BJ (cell line): ENCODE measurements around the gene TMOD1. TPM values are rescaled to one million over a fixed set of nuclear protein-coding genes. Genes with fewer than 3 reads are reported as not detected.

Source experiments
- CTCF ChIA-PET: fragments of 350-600 bp; formaldehyde crosslinking; extraction: SDS; loops from one replicate; lab custom pipeline; 2021; ENCODE audit warnings: antibody characterized with exemption, inconsistent platforms; lab: Yijun Ruan, JAX
- POLR2A ChIA-PET: fragments of 300-600 bp; sonication (Branson Sonifier 250); formaldehyde crosslinking; extraction: SDS; loops from one replicate; lab custom pipeline; 2021; ENCODE audit warnings: antibody characterized with exemption; lab: Charles Lee
- DNase-seq: peaks from one replicate; pipeline ENCODE4 v3.0.0-alpha.2; 2011; ENCODE audit warnings: low read depth
- H3K27me3 ChIP-seq: 2 replicates; pipeline ENCODE4 v1.6.0; 2011; ENCODE audit warnings: low read length; ENCODE audit not compliant: control insufficient read depth, insufficient read depth
- H3K36me3 ChIP-seq: 2 replicates; pipeline ENCODE4 v1.5.1; 2011; ENCODE audit warnings: low read length; ENCODE audit not compliant: control insufficient read depth, insufficient read depth
- H3K4me3 ChIP-seq: 2 replicates; pipeline ENCODE4 v1.5.1; 2011; ENCODE audit warnings: low read depth, mild to moderate bottlenecking, control low read depth, low read length
- CTCF ChIP-seq: IDR thresholded peaks from 2 replicates; pipeline ENCODE4 v1.5.1; 2011; ENCODE audit warnings: low read depth, mild to moderate bottlenecking, control low read depth, inconsistent platforms, low read length, moderate library complexity; ENCODE audit not compliant: insufficient read depth
- polyA plus RNA-seq: library from polyadenylated mRNA; depleted of rRNA; stranded (reverse); fragments of >200 nt; gene quantifications from 2 replicates; pipeline ENCODE4 v1.2.3, GENCODE V29; 2011

Gene TMOD1
- polyA plus RNA-seq, 1 experiment = 0.06 TPM

- ChIA-PET POLR2A (interaction anchor here (0.6 kb wide), 1 partner anchor 377 kb away, joined by 19 read pairs; no protein-coding TSS in a partner anchor), CTCF (interaction anchor here (0.6 to 18.0 kb wide), 43 partner anchors 9 to 741 kb away, joined by 3 to 292 read pairs (median 4); partner anchors contain the start of genes TDRD7 and TMOD1)
- Histone ChIP-seq H3K27me3 (no peaks in the 10 kb centered on the region), H3K4me3 (no peak overlapping the region), H3K36me3 (peaks cover 6% of the 10 kb centered on the region)
- peak; percentile 20 for DNase-seq
- TF ChIP-seq CTCF = peak; percentile 92
Observed at GRCh38 chr9:97598461-97599288, 97.2 kb downstream of the TMOD1 start.

- ChIA-PET POLR2A (interaction anchor here (0.6 kb wide), 1 partner anchor 378 kb away, joined by 19 read pairs; no protein-coding TSS in a partner anchor), CTCF (interaction anchor here (0.6 to 18.0 kb wide), 35 partner anchors 10 to 742 kb away, joined by 3 to 292 read pairs (median 5); partner anchors contain the start of genes TDRD7 and TMOD1)
- DNase-seq = no peak
- Histone ChIP-seq H3K27me3 (no peaks in the 10 kb centered on the region), H3K4me3 (no peak overlapping the region), H3K36me3 (peaks cover 6% of the 10 kb centered on the region)
- TF ChIP-seq CTCF = no peak
Observed at GRCh38 chr9:97599314-97599846, 97.9 kb downstream of the TMOD1 start.

- no peak for TF ChIP-seq CTCF
- no peaks in the 10 kb centered on the region for H3K27me3 ChIP-seq
- H3K36me3 ChIP-seq = peaks cover 10% of the 10 kb centered on the region
- POLR2A ChIA-PET = no interaction called here
- no peak for DNase-seq
- H3K4me3 ChIP-seq = no peak overlapping the region
- CTCF ChIA-PET = interaction anchor here (1.3 to 18.0 kb wide), 5 partner anchors 11 to 743 kb away, joined by 3 to 292 read pairs (median 24); no protein-coding TSS in a partner anchor
Observed at GRCh38 chr9:97600531-97601227, 99.2 kb downstream of the TMOD1 start.

- TF ChIP-seq CTCF = no peak
- Histone ChIP-seq H3K36me3 (peaks cover 10% of the 10 kb centered on the region), H3K27me3 (no peaks in the 10 kb centered on the region), H3K4me3 (no peak overlapping the region)
- ChIA-PET CTCF (interaction anchor here (1.3 to 18.0 kb wide), 5 partner anchors 10 to 190 kb away, joined by 3 to 292 read pairs (median 5); no protein-coding TSS in a partner anchor), POLR2A (no interaction called here)
- no peak for DNase-seq
Observed at GRCh38 chr9:97601228-97601898, 99.9 kb downstream of the TMOD1 start.
